NB4 (cell line): ENCODE data around the gene RASSF4.

Experiments
- DNase-seq: peaks from one replicate; pipeline ENCODE4 v3.0.0; 2010; ENCODE audit warnings: low read depth
- H3K4me3 ChIP-seq: one replicate; pipeline ENCODE4 v1.5.1; 2011; ENCODE audit warnings: mild to moderate bottlenecking, low read depth, low read length, moderate library complexity
- CTCF ChIP-seq: IDR thresholded peaks from one replicate; pipeline ENCODE4 v1.5.1; 2012; ENCODE audit warnings: low read depth, low read length
- MAX ChIP-seq: IDR thresholded peaks from 2 replicates; pipeline ENCODE4 v1.6.1; 2011; ENCODE audit warnings: low read depth, low read length
- MYC ChIP-seq: IDR thresholded peaks from 2 replicates; pipeline ENCODE4 v1.6.1; 2011; ENCODE audit warnings: low read depth, low read length
- POLR2A ChIP-seq: IDR thresholded peaks from 2 replicates; pipeline ENCODE4 v1.6.1; 2011; ENCODE audit warnings: mild to moderate bottlenecking; ENCODE audit not compliant: insufficient read length; ENCODE audit errors: extremely low read depth

Gene RASSF4

GRCh38 chr10:44929356-44930255, 30.0 kb upstream of the RASSF4 start:
- TF ChIP-seq MAX (no peak), POLR2A (no peak), CTCF (no peak)
- H3K4me3 ChIP-seq, result no peak overlapping the region
- no peak for DNase-seq

- TF ChIP-seq POLR2A (no peak), CTCF (no peak), MYC (no peak)
- H3K4me3 ChIP-seq, result no peak overlapping the region
- DNase-seq, result no peak
Measured at GRCh38 chr10:44930904-44931620, 28.5 kb upstream of the RASSF4 start.

- no peak for TF ChIP-seq POLR2A
- no peak overlapping the region for H3K4me3 ChIP-seq
- DNase-seq, result no peak
Measured at GRCh38 chr10:44931621-44932516, 27.7 kb upstream of the RASSF4 start.

- H3K4me3 ChIP-seq, result no peak overlapping the region
- TF ChIP-seq MAX (peak; percentile 69; the same call in 1 of the 2 replicates), CTCF (peak; percentile 97), MYC (no peak), POLR2A (no peak)
- peak; percentile 93 for DNase-seq
Measured at GRCh38 chr10:44932517-44933450, 26.8 kb upstream of the RASSF4 start.

GRCh38 chr10:44933451-44934321, 25.9 kb upstream of the RASSF4 start:
- H3K4me3 ChIP-seq, result no peak overlapping the region
- no peak for DNase-seq
- no peak for TF ChIP-seq POLR2A
- no peak for TF ChIP-seq CTCF
- TF ChIP-seq MYC, result no peak
- no peak for TF ChIP-seq MAX
